ENCODE results near the gene STEAP2.

- no peak for TF ChIP-seq CTCF (IDR thresholded peaks at IDR 0.05 in 4 of 5, conservative IDR thresholded peaks at IDR 0.05 in 1 of 5)
- TF ChIP-seq POLR2A (IDR thresholded peaks at IDR 0.05), result no peak
Observed at GRCh38 chr7:90165724-90166123, 45.8 kb upstream of the STEAP2 start.
